GM19193 (cell line): ENCODE measurements around the gene CDON.

ENCODE experiments used
- POLR2A ChIP-seq: IDR thresholded peaks from 4 replicates; pipeline ENCODE4 v1.6.1; 2011; ENCODE audit not compliant: insufficient read depth, insufficient read length; ENCODE audit errors: extremely low read depth

Gene CDON

GRCh38 chr11:126034933-126035425 is 27.7 kb downstream of the CDON start:
- TF ChIP-seq POLR2A, result no peak

GRCh38 chr11:126034039-126034932 is 28.4 kb downstream of the CDON start:
- TF ChIP-seq POLR2A, result no peak

- TF ChIP-seq POLR2A, result no peak
Measured at GRCh38 chr11:126032375-126032774, 30.3 kb downstream of the CDON start.

- TF ChIP-seq POLR2A, result no peak
Measured at GRCh38 chr11:126029805-126030204, 32.9 kb downstream of the CDON start.

GRCh38 chr11:126029237-126029636 is 33.4 kb downstream of the CDON start:
- TF ChIP-seq POLR2A, result no peak

GRCh38 chr11:126026579-126026978 is 36.1 kb downstream of the CDON start:
- TF ChIP-seq POLR2A, result no peak

GRCh38 chr11:126025822-126026221 is 36.8 kb downstream of the CDON start:
- TF ChIP-seq POLR2A, result no peak

- no peak for TF ChIP-seq POLR2A
Measured at GRCh38 chr11:126024123-126024522, 38.5 kb downstream of the CDON start.

- no peak for TF ChIP-seq POLR2A
Measured at GRCh38 chr11:126012852-126013251, 49.8 kb downstream of the CDON start.

GRCh38 chr11:126011754-126012153 is 50.9 kb downstream of the CDON start:
- no peak for TF ChIP-seq POLR2A

- TF ChIP-seq POLR2A, result no peak
Measured at GRCh38 chr11:126011265-126011664, 51.4 kb downstream of the CDON start.

GRCh38 chr11:126008956-126009355 is 53.7 kb downstream of the CDON start:
- no peak for TF ChIP-seq POLR2A

- TF ChIP-seq POLR2A, result no peak
Measured at GRCh38 chr11:126007238-126007637, 55.4 kb downstream of the CDON start.

GRCh38 chr11:126006068-126006467 is 56.6 kb downstream of the CDON start:
- no peak for TF ChIP-seq POLR2A

GRCh38 chr11:126002181-126002580 is 60.5 kb downstream of the CDON start:
- TF ChIP-seq POLR2A, result no peak

GRCh38 chr11:125999234-125999880 is 63.3 kb downstream of the CDON start:
- no peak for TF ChIP-seq POLR2A

GRCh38 chr11:125998267-125998666 is 64.4 kb downstream of the CDON start:
- TF ChIP-seq POLR2A, result no peak

- TF ChIP-seq POLR2A, result no peak
Measured at GRCh38 chr11:125995313-125995712, 67.4 kb downstream of the CDON start.
